ENCODE measurements around the gene CD200R1.

DNA sequence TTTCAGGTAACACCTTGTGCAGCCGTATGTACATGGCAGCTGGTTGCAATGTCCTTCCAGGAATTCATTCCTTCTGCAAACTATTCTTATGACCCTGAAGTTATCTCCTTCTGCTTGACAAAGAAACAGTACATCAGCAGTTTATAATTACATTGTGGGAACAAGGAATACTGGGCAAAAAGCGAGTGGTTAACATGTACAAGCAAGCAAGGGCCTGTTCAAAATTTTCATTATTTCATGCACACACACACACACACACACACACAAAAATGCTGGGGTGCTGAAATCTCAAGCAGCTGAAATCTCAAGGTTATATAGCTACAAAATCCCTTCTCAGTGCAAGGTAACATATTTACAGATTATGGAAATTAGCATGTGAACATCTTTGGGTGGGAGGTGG, 46.6 kb upstream of the CD200R1 start:
- TF ChIP-seq POLR2A (IDR thresholded peaks at IDR 0.05; ENCODE audit: low read length) (no peak), GATA1 (IDR thresholded peaks at IDR 0.05; ENCODE audit: low read depth, low read length) (no peak)

All from erythroblast (primary cell).